ENCODE data around the gene TCF7L2.
A peak's percentile ranks its signal among the peaks of the same experiment; 100 is the strongest.

The TCF7L2 gene

DNA sequence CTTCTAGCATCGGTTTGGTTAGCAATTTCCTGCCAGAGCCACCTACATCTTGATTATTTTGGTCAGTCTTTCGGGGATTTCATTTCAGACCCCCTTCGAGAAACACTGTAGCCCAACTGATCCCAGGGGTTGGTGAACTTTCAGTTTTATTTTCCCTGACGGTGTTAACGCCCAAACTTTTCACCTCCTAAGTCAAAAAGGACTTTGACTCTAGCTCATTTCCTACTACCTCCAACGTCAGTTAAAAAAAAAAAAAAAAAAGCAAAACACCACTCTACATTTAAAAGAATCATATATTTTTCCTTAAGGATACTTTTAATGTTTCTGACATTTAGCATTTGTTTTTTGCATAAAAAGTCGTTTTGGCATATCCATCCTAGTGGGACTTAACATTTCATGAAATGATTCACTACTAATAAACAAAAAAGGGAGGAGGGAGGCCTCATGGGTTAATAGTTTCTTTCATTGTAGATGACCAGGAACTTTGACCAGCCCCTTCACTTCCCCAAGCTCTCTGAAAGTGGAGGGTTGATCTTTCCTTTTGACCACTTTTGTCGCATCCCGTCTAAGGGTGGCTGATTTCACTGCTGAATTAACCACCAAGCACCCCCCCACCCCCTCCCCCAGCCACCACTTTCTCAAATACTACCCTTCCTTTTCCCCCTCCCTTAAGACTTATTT is 764 bp upstream of the TCF7L2 start:
- no peak for DNase-seq

DNA sequence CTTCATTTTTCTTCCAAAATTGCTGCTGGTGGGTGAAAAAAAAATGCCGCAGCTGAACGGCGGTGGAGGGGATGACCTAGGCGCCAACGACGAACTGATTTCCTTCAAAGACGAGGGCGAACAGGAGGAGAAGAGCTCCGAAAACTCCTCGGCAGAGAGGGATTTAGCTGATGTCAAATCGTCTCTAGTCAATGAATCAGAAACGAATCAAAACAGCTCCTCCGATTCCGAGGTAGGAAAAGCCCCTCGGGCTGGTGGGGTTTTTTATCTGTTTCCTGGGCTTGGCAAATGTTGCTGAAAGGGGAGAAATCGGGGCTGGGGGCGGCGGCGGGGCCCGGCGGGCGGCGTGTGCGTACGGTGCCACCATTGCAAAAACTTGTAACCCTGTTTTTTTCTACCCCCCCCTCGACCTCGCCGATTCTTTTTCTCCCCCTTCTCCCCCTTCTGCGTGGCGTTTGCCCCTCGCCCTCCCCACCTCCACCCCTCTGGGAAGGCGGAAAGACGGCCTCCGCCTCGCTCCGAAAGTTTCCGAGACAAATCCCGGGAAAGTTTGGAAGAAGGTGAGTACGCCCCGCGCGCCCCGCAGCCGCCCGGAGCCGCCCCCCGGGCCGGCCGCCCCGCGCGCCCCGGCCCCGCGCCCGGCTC is 789 bp downstream of the TCF7L2 start:
- peak; percentile 29 for DNase-seq

GRCh38 chr10:112951359-112952281 is 1.6 kb downstream of the TCF7L2 start:
- DNase-seq, result peak; percentile 12

DNA sequence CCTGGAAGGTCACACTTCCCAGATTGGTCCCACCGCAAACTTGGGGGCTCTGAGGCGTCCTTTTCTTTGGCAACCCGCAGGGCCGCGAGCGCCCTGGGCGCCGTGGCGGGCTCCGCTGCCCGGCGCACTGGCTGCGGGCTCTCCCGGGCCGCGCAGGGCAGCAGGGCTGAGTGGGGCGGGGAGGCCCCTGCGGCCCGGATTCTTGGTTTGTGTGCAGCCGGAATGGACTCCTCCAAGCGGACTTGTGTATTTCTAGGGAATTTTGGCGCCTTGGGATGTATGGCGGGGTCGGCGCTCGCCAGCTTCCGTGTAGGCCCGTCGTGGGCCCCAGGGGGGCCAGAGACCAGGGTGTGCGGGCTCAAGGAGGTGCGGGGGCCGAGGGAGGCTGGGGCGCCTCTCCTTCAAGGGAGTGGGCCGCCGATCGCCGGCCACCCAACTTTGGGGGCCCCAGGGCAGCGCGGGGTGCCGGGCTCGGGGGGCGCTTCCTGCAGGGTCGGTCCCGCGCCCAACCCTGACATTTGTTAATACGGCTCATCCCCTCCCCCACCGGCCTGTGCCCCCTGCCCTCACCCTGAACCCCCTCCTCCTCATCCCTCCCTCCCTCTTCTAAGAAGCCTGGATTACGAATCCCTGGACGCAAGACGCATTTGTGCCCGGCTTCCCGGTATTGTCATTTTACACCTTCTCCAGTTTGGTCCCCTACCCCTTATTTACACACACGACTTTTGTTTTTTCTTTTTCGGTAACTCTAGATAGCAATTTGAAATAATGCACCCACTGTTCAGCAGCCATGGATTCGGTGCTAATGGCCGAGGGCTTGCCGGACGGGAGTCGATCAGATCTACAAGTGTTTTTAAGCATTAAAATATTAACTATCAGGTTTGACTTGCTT is 2.5 kb downstream of the TCF7L2 start:
- no peak for DNase-seq

DNA sequence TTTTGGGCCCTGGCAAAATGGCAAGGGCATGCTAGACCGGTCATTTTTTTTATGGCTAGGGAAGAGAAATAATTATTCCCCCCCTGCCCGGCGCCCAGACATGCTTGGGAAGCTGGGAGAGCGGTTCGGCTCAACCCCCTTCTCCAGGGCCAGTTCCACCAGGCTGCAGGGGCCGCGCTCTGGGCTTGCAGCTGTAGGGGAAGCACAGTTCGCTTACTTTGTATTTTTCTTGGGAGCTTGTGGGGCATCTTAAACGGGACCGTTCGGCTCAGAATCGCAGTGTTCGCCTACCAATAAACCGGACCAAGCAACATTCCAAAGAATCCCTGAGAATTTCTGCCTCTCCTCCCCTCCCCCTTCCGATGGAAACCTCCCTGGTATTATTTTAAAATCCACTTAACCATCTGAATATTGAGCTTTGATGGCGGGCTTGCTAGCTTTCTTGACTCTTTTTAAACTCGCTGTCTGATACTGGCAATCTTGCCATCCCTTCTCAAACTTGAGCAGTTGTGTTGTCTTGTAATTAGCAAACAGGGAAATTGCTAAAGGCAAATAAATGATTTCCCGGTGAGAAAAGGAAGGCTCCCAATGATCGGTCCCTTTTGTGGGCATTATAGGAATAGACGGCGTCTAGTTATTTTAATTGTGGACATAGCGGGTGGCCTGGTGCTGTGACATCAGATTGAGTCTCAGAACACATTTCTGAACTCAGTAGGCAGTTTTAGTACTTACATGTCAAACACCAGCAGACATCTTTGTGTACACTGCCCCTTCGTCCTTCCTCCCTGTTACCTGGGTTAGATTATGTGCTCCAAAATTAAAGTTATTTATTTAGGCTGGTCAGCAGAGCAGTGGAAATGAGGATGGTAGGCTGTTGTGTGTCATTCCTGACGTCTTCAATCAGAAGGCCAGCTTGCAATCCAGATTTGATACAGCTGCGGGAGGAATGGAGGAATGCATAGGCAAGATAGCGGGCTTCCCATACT is 3.4 kb downstream of the TCF7L2 start:
- no peak for DNase-seq

DNA sequence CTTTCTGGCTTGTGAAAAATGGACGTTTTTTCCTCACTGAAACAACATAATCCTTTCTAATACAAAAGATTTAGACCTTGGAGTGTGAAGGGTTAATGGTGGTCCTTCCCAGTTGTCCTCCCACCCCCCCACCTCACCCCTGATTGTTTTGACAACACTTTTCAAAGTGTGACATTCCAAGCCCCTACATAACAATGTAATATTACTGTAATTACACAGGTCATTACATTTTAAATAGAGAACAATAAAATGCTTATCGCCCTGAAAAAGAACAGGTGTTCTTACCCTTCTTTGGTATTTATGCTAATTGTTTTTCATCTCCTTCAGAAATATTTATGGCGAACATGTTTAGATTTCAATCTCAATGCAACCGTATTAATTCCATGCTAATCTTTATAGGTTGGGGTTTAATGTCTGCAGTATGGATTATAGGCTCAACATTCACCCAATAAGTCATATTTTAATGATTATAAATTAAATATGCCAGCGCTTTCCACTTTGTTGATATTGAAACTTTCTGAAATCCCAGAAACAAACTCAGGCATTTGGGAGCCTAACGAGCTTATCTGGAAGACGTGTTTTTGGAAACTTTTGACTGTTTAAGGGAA is 5.0 kb downstream of the TCF7L2 start:
- DNase-seq, result peak; percentile 1

DNA sequence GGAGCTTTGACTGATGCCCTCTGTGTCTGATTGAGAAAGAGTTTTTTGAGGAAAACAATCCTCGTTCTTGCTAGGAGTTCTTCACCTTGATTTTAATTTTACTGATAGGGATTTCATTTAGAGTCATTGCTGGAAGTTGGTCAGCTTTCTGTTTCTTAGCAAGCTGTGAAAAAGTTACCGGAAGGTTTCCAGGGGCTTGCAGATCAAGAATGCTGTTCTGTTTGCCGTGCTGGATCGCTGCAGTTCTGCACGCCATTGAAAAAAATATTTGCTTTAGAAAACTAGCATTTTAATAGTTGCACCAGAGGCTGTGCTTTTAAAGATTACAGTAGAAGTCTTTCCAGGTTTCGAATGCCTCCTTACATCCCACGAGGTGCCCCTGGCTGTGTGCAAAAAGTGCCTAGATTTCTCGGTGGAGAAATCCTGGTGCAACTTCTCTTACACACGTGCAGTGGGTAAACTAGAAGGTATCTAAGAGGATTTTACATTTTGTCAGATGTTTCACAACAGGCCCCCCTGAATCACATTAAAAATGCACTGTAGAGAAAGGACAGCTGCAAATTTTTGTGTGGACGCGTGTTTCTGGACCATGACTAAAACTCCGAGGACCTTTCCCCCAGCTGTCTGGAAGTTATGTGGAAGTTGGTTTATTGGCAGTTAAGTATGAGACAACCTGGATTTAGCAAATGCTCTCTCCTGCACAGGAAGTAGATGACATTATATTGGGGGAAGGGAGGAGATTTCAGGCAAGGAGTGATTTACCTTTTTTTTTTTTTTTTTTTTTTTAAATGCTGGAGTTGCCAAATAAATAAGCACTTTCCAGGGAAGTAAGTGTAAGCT is 5.8 kb downstream of the TCF7L2 start:
- DNase-seq, result no peak

- DNase-seq, result peak; percentile 11
Measured at GRCh38 chr10:112956631-112957350, 6.7 kb downstream of the TCF7L2 start.

DNA sequence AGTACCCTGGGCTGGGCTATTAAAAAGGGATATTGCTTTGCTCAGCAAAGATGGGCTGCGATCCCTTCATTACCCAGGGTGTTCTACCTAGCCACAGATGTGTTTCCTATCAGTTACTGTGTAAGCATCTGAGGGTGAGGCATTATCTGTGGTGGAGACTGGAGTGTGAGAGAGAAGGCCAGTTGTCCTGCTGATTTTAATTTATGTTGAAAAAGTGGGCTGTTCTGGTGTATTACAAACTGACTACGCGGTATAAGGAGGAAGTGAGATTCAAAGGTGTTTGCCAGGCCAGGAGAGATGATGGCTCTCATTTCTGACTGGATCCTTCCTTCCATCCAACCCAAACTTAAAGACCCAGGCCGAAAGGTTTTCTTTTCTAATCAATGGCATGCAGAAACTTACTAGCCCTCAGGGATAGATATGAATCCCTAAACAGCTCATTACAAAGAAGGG is 7.6 kb downstream of the TCF7L2 start:
- no peak for DNase-seq

- DNase-seq, result peak; percentile 9
Measured at GRCh38 chr10:112958275-112958995, 8.4 kb downstream of the TCF7L2 start.

DNA sequence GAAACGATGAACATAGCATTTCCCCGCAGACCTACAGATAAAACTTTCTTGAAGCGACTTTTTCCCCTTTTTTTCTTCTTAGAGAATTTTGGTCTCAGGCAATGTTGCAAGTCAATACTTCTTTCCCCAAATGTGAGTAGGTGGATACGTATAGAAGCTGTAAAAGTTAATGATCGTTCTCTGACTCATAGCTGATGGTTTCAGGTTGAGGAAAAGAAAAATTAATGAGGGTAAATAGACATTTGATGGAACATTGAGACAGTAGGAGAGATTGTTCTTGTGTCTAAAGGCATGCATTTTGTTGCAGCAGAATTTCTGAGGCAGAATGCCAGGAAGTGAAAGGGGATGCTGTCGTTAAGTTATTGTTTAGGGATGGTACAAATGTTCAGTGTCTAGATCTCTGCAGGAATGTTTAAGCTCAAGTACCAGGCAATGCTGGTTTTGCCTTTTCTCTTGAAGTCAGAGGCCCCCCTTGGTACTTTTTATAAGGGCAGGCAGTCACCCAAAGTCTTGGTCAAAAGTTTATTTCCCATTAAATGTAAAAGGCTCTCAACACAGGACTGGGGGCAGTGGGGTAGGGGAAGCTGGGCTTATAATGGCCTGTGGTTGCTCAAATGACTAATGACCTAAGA is 9.3 kb downstream of the TCF7L2 start:
- DNase-seq, result no peak

DNA sequence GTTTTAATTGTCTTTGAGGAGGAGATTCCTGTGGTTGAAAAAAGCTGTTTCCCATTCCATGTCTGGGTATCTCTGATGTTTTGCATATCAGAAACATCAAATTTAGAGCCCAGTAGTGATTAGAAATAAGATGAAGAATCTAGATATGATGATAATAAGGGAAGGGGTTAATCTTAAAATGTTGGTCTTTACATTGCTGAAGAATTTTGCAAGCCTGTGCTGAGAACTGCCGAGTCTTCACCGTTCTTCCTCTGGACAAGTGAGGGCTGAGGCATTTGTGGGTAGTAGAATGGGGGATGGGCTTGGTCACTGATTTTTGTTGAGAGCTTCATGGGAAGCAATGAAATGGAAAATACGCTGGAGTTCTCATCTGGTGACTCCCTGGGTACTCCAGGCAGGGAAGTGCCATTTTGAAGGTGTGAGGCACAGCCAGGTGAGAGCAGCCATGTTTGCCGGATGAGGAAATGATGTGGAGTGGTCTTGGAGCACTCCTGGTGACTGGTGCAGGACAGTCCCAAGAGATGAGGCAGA is 10.2 kb downstream of the TCF7L2 start:
- DNase-seq, result no peak

DNA sequence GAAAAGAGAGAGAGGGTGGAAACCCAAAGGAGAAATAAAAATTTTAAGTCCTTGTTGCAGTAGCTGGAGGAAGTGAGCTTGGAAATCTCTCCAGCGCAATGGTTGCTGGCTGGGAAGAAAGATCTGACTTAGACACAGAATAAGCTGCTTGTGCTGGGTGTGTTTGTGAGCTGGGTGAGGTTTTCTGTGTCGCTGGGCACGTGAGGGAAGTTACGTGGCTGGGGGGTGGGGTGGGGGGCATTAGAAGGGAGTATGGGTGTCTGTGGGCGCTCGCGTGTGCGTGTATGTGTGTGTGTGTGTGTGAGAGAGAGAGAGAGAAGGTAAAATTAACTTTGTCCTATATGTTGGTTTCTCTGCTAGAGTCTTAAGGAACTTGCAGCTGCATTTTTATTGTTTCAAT is 11.6 kb downstream of the TCF7L2 start:
- DNase-seq, result no peak

DNA sequence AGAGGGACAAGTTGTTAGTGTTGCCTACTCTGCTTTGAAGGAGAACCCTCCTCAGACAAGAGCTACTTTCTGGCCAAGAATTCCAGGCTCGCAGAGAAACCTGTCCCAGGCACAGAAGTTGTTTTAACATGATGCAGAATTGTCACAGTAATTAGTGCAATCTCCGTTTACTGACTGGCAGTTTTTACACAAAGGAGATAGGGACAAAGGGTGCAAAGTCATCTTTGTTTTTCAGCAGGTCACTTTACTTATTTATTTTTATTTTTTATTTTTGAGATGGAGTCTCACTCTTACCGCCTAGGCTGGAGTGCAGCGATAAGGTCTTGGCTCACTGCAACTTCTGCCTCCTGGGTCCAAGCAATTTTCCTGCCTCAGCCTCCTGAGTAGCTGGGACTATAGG is 12.3 kb downstream of the TCF7L2 start:
- no peak for DNase-seq

DNA sequence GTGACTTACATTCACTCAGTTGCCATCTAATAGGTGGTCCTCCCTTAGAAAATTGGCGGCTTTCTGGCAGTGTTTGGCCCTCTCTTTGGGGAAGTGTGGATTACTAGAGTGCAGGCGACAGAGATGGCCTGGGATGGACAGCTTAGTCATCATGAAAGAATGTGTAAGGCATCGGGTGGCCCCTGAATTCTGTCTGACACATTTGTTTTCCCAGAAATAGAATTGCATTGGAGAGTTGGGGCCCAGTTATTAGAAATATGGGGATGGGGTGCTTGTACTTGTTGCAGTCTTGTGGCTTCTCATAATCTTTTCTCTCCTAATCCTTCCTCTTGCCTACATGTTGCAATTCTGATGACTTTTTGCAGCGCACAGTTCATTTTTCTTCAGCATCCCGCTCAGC is 13.8 kb downstream of the TCF7L2 start:
- no peak for DNase-seq

DNA sequence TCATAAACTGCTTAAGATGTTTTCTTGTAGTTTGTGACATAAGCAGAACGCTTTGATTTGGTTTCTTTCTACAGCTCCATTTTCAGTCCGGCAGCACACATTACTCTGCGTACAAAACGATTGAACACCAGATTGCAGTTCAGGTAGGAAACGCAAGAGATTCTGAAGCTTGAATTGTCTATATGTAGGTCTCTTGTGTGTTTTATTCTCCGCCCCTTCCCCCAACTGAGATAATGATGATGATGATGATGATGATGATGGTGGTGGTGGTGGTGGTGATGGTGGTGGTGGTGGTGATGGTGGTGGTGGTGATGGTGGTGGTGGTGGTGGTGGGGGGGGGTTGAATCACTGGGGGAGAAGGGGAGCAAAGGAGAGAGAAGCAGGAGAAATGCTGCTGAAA is 14.4 kb downstream of the TCF7L2 start:
- DNase-seq, result no peak

DNA sequence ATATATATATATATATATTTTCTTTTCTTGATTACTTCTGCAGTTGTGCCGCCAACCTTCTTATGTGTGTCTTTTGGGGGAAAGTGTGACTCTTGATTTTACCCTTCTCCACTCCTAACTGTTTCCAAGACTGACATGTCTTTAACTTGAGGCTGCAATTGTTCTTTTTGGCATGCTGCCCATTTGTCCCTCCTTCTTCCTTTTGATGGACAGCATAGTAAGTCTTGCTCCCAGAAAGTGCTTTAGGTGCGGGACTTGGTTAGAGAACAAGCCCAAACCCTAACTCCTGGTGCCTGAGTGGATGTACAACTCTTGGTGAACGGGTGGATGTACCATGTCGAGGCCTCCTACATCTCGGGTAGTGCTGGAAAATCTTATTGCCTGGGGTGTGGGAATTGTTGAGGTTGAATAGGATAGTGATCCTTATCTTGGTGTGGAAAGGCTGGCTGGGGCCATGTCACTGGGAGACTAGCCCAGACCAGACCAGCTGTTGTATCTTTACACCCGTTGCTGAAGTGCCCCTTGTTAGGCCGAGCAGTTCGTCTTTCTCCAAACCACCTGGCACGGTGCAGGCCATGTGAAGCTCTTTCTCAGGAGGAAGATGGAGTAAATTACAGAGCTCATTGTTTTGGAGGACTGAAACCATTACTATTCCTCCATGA is 16.3 kb downstream of the TCF7L2 start:
- DNase-seq, result no peak

Data from NCI-H69 (cell line).